ENCODE results near the gene TXNDC15.

The TXNDC15 gene

GRCh38 chr5:134891473-134891872 lies 17.3 kb downstream of the TXNDC15 start:
- H3K4me1 ChIP-seq (ENCODE audit: insufficient read depth, poor library complexity, severe bottlenecking): no peaks in the 10 kb centered on the region
- H3K27ac ChIP-seq (ENCODE audit: poor library complexity, severe bottlenecking): no peak overlapping the region
- no peak for DNase-seq (ENCODE audit: low spot score)
- no peak for TF ChIP-seq CTCF (IDR thresholded peaks at IDR 0.05; ENCODE audit: poor library complexity, severe bottlenecking)
- peaks cover 33% of the 10 kb centered on the region; the same call in 1 of the 2 replicates for H3K36me3 ChIP-seq (ENCODE audit: low read depth)
- no peak for ATAC-seq (ENCODE audit: low read depth)
- H3K4me3 ChIP-seq (ENCODE audit: severe bottlenecking): no peak overlapping the region
- no peaks in the 10 kb centered on the region for H3K9me3 ChIP-seq (ENCODE audit: severe bottlenecking)
- no peaks in the 10 kb centered on the region for H3K27me3 ChIP-seq (ENCODE audit: insufficient read depth, poor library complexity, severe bottlenecking)

- H3K9me3 ChIP-seq (ENCODE audit: severe bottlenecking): no peaks in the 10 kb centered on the region
- no peak for DNase-seq (ENCODE audit: low spot score)
- no peak overlapping the region for H3K27ac ChIP-seq (ENCODE audit: poor library complexity, severe bottlenecking)
- peaks cover 33% of the 10 kb centered on the region; the same call in 1 of the 2 replicates for H3K36me3 ChIP-seq (ENCODE audit: low read depth)
- H3K27me3 ChIP-seq (ENCODE audit: insufficient read depth, poor library complexity, severe bottlenecking): no peaks in the 10 kb centered on the region
- no peaks in the 10 kb centered on the region for H3K4me1 ChIP-seq (ENCODE audit: insufficient read depth, poor library complexity, severe bottlenecking)
- no peak for TF ChIP-seq CTCF (IDR thresholded peaks at IDR 0.05; ENCODE audit: poor library complexity, severe bottlenecking)
- no peak for ATAC-seq (ENCODE audit: low read depth)
- no peak overlapping the region for H3K4me3 ChIP-seq (ENCODE audit: severe bottlenecking)
These were observed 18.1 kb downstream of the TXNDC15 start for GRCh38 chr5:134892282-134892681.

- DNase-seq (ENCODE audit: low spot score) (no peak), ATAC-seq (ENCODE audit: low read depth) (no peak)
- no peaks in the 10 kb centered on the region for H3K4me1 ChIP-seq (ENCODE audit: insufficient read depth, poor library complexity, severe bottlenecking)
- peaks cover 33% of the 10 kb centered on the region; the same call in 1 of the 2 replicates for H3K36me3 ChIP-seq (ENCODE audit: low read depth)
- H3K27me3 ChIP-seq (ENCODE audit: insufficient read depth, poor library complexity, severe bottlenecking): no peaks in the 10 kb centered on the region
- H3K4me3 ChIP-seq (ENCODE audit: severe bottlenecking): no peak overlapping the region
- H3K27ac ChIP-seq (ENCODE audit: poor library complexity, severe bottlenecking): no peak overlapping the region
- no peak for TF ChIP-seq CTCF (IDR thresholded peaks at IDR 0.05; ENCODE audit: poor library complexity, severe bottlenecking)
- H3K9me3 ChIP-seq (ENCODE audit: severe bottlenecking): no peaks in the 10 kb centered on the region
These were observed 18.8 kb downstream of the TXNDC15 start for GRCh38 chr5:134892926-134893325.

DNA sequence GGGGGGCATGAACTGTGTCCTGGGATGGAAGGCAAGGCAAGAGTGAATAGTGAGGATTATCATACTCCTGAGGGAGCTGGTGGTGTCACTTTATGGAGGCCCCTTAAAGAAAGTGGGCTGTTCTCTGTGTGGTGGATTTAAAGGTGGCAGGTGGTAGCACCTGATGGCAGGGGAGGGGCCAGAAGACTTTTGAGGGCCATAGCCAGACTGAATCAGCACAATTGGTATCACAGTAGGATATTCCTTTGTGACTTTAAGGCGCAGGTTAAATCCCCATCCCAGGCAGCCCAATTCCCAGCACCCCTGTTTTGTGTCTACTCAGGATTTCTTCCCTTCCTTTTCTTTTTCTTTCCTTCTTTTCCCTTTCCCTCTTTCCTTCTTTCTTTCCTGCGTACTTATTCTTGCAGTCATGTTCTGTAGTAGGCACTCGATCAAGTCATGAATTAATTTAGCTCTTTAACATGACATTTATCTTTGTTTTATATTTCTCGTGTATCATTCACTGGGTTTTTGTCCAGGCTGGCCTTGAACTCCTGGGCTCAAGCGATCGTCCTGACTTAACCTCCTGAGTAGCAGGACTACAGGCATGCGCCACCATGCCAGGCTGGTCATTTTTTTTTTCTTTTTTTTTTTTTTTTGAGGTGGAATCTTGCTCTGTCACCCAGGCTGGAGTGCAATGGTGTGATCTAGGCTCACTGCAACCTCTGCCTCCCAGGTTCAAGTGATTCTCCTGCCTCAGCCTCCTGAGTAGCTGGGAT lies 19.8 kb downstream of the TXNDC15 start:
- no peak overlapping the region for H3K27ac ChIP-seq (ENCODE audit: poor library complexity, severe bottlenecking)
- ATAC-seq (ENCODE audit: low read depth) (no peak), DNase-seq (ENCODE audit: low spot score) (no peak)
- no peaks in the 10 kb centered on the region for H3K9me3 ChIP-seq (ENCODE audit: severe bottlenecking)
- H3K36me3 ChIP-seq (ENCODE audit: low read depth): peaks cover 29% of the 10 kb centered on the region
- H3K27me3 ChIP-seq (ENCODE audit: insufficient read depth, poor library complexity, severe bottlenecking): no peaks in the 10 kb centered on the region
- no peaks in the 10 kb centered on the region for H3K4me1 ChIP-seq (ENCODE audit: insufficient read depth, poor library complexity, severe bottlenecking)
- no peak for TF ChIP-seq CTCF (IDR thresholded peaks at IDR 0.05; ENCODE audit: poor library complexity, severe bottlenecking)
- no peak overlapping the region for H3K4me3 ChIP-seq (ENCODE audit: severe bottlenecking)
